ENCODE results near the gene LTF.
"Not testable (repeated sequence)": the region's sequence is repeated elsewhere in the genome, so short reads cannot be mapped to it uniquely, and the experiment has no call there.

Gene LTF

GRCh38 chr3:46495901-46496456 lies 31.3 kb upstream of the LTF start:
- H3K14ac ChIP-seq (ENCODE audit: low read length) = no peak overlapping the region
- no peak overlapping the region for H4K8ac ChIP-seq (ENCODE audit: low read depth, low read length)
- no peak overlapping the region for H2AFZ ChIP-seq (ENCODE audit: low read length)
- H3K27me3 ChIP-seq (ENCODE audit: control insufficient read depth in 3 of 3, insufficient read depth in 3 of 3, low read depth in 1 of 3, low read length in 3 of 3) = no peaks in the 10 kb centered on the region
- no peak overlapping the region for H3K23ac ChIP-seq (ENCODE audit: low read depth, low read length, poor library complexity)
- H2AK5ac ChIP-seq (ENCODE audit: low read depth, low read length) = no peak overlapping the region
- H2BK120ac ChIP-seq (ENCODE audit: low read depth, low read length) = no peak overlapping the region
- no CpG with 5 or more reads among the region's 5 CpGs for WGBS, 2 donors (ENCODE audit: extremely low coverage in 2 of 2, insufficient read length in 2 of 2, insufficient replicate concordance in 1 of 2)
- no peak overlapping the region for H3K9ac ChIP-seq (ENCODE audit: low read depth, low read length, poor library complexity)
- H3K18ac ChIP-seq (ENCODE audit: low read length) = no peak overlapping the region
- no peak overlapping the region for H2BK15ac ChIP-seq (ENCODE audit: low read length)
- DNase-seq (ENCODE audit: low spot score) = no peak
- H3K4me3 ChIP-seq (ENCODE audit: low read length in 2 of 2) = no peak overlapping the region
- no peak overlapping the region for H2BK12ac ChIP-seq (ENCODE audit: low read length)
- H2BK5ac ChIP-seq (ENCODE audit: low read length) = no peak overlapping the region
- H3K4me2 ChIP-seq (ENCODE audit: insufficient read depth, low read length, poor library complexity, severe bottlenecking) = no peak overlapping the region
- H3K4me1 ChIP-seq (ENCODE audit: control insufficient read depth in 2 of 2, insufficient read depth in 1 of 2, low read depth in 1 of 2, low read length in 2 of 2) = no peaks in the 10 kb centered on the region
- H3K36me3 ChIP-seq (replicated peaks in 1 of 2; ENCODE audit: control insufficient read depth in 2 of 2, insufficient read depth in 2 of 2, low read length in 2 of 2) = no peaks in the 10 kb centered on the region
- H3K4ac ChIP-seq (ENCODE audit: low read length) = no peak overlapping the region
- no peak overlapping the region for H3K27ac ChIP-seq (replicated peaks; ENCODE audit: low read length)
- no peaks in the 10 kb centered on the region for H3K9me3 ChIP-seq (replicated peaks in 1 of 2; ENCODE audit: control insufficient read depth in 2 of 2, insufficient read depth in 1 of 2, low read depth in 1 of 2, low read length in 2 of 2)
- H4K91ac ChIP-seq (ENCODE audit: low read depth, low read length, poor library complexity) = no peak overlapping the region
- H3K79me1 ChIP-seq (ENCODE audit: low read depth, low read length) = no peaks in the 10 kb centered on the region

GRCh38 chr3:46494491-46494890 lies 29.8 kb upstream of the LTF start:
- H3K14ac ChIP-seq (ENCODE audit: low read length); H3K36me3 ChIP-seq (replicated peaks in 1 of 2; ENCODE audit: control insufficient read depth in 2 of 2, insufficient read depth in 2 of 2, low read length in 2 of 2); H3K9ac ChIP-seq (ENCODE audit: low read depth, low read length, poor library complexity); H2BK120ac ChIP-seq (ENCODE audit: low read depth, low read length); H3K4me1 ChIP-seq (ENCODE audit: control insufficient read depth in 2 of 2, insufficient read depth in 1 of 2, low read depth in 1 of 2, low read length in 2 of 2); H3K18ac ChIP-seq (ENCODE audit: low read length); H2BK12ac ChIP-seq (ENCODE audit: low read length); H2BK15ac ChIP-seq (ENCODE audit: low read length); DNase-seq (ENCODE audit: low spot score); H3K23ac ChIP-seq (ENCODE audit: low read depth, low read length, poor library complexity); H3K27me3 ChIP-seq (ENCODE audit: control insufficient read depth in 3 of 3, insufficient read depth in 3 of 3, low read depth in 1 of 3, low read length in 3 of 3); H2AFZ ChIP-seq (ENCODE audit: low read length); H2AK5ac ChIP-seq (ENCODE audit: low read depth, low read length); H3K27ac ChIP-seq (replicated peaks; ENCODE audit: low read length); H4K8ac ChIP-seq (ENCODE audit: low read depth, low read length); H3K4me3 ChIP-seq (ENCODE audit: low read length in 2 of 2); H3K4ac ChIP-seq (ENCODE audit: low read length); H4K91ac ChIP-seq (ENCODE audit: low read depth, low read length, poor library complexity); H3K4me2 ChIP-seq (ENCODE audit: insufficient read depth, low read length, poor library complexity, severe bottlenecking); H2BK5ac ChIP-seq (ENCODE audit: low read length); H3K79me1 ChIP-seq (ENCODE audit: low read depth, low read length); H3K9me3 ChIP-seq (replicated peaks in 1 of 2; ENCODE audit: control insufficient read depth in 2 of 2, insufficient read depth in 1 of 2, low read depth in 1 of 2, low read length in 2 of 2): not testable (repeated sequence)
- no CpG with 5 or more reads among the region's 33 CpGs for WGBS, 2 donors (ENCODE audit: extremely low coverage in 2 of 2, insufficient read length in 2 of 2, insufficient replicate concordance in 1 of 2)

- Histone ChIP-seq H3K9ac (ENCODE audit: low read depth, low read length, poor library complexity) (no peak overlapping the region), H2AFZ (ENCODE audit: low read length) (no peak overlapping the region), H2BK12ac (ENCODE audit: low read length) (no peak overlapping the region), H3K79me1 (ENCODE audit: low read depth, low read length) (no peaks in the 10 kb centered on the region), H3K36me3 (replicated peaks in 1 of 2; ENCODE audit: control insufficient read depth in 2 of 2, insufficient read depth in 2 of 2, low read length in 2 of 2) (no peaks in the 10 kb centered on the region), H3K23ac (ENCODE audit: low read depth, low read length, poor library complexity) (no peak overlapping the region), H3K27me3 (ENCODE audit: control insufficient read depth in 3 of 3, insufficient read depth in 3 of 3, low read depth in 1 of 3, low read length in 3 of 3) (no peaks in the 10 kb centered on the region), H2BK5ac (ENCODE audit: low read length) (no peak overlapping the region), H3K4me3 (ENCODE audit: low read length in 2 of 2) (no peak overlapping the region), H3K14ac (ENCODE audit: low read length) (no peak overlapping the region), H2BK15ac (ENCODE audit: low read length) (no peak overlapping the region), H3K27ac (replicated peaks; ENCODE audit: low read length) (no peak overlapping the region), H3K9me3 (replicated peaks in 1 of 2; ENCODE audit: control insufficient read depth in 2 of 2, insufficient read depth in 1 of 2, low read depth in 1 of 2, low read length in 2 of 2) (no peaks in the 10 kb centered on the region), H3K4me1 (ENCODE audit: control insufficient read depth in 2 of 2, insufficient read depth in 1 of 2, low read depth in 1 of 2, low read length in 2 of 2) (peaks cover 0 to 2% of the 10 kb centered on the region in 2 donors), H2BK120ac (ENCODE audit: low read depth, low read length) (no peak overlapping the region), H4K8ac (ENCODE audit: low read depth, low read length) (no peak overlapping the region), H3K4ac (ENCODE audit: low read length) (no peak overlapping the region), H4K91ac (ENCODE audit: low read depth, low read length, poor library complexity) (no peak overlapping the region), H3K4me2 (ENCODE audit: insufficient read depth, low read length, poor library complexity, severe bottlenecking) (no peak overlapping the region), H2AK5ac (ENCODE audit: low read depth, low read length) (no peak overlapping the region), H3K18ac (ENCODE audit: low read length) (no peak overlapping the region)
- no CpG with 5 or more reads among the region's 6 CpGs for WGBS, 2 donors (ENCODE audit: extremely low coverage in 2 of 2, insufficient read length in 2 of 2, insufficient replicate concordance in 1 of 2)
- DNase-seq (ENCODE audit: low spot score) = no peak
Measured at GRCh38 chr3:46492890-46493547, 28.3 kb upstream of the LTF start.

- H2AK5ac ChIP-seq (ENCODE audit: low read depth, low read length) = no peak overlapping the region
- no peaks in the 10 kb centered on the region for H3K36me3 ChIP-seq (replicated peaks in 1 of 2; ENCODE audit: control insufficient read depth in 2 of 2, insufficient read depth in 2 of 2, low read length in 2 of 2)
- no peaks in the 10 kb centered on the region for H3K9me3 ChIP-seq (replicated peaks in 1 of 2; ENCODE audit: control insufficient read depth in 2 of 2, insufficient read depth in 1 of 2, low read depth in 1 of 2, low read length in 2 of 2)
- no peak overlapping the region for H2BK5ac ChIP-seq (ENCODE audit: low read length)
- H3K4me1 ChIP-seq (ENCODE audit: control insufficient read depth in 2 of 2, insufficient read depth in 1 of 2, low read depth in 1 of 2, low read length in 2 of 2) = peaks cover 0 to 2% of the 10 kb centered on the region in 2 donors
- H4K8ac ChIP-seq (ENCODE audit: low read depth, low read length) = no peak overlapping the region
- no peak overlapping the region for H3K18ac ChIP-seq (ENCODE audit: low read length)
- H3K9ac ChIP-seq (ENCODE audit: low read depth, low read length, poor library complexity) = no peak overlapping the region
- H3K23ac ChIP-seq (ENCODE audit: low read depth, low read length, poor library complexity) = no peak overlapping the region
- H2BK15ac ChIP-seq (ENCODE audit: low read length) = no peak overlapping the region
- H3K27me3 ChIP-seq (ENCODE audit: control insufficient read depth in 3 of 3, insufficient read depth in 3 of 3, low read depth in 1 of 3, low read length in 3 of 3) = no peaks in the 10 kb centered on the region
- no peak overlapping the region for H4K91ac ChIP-seq (ENCODE audit: low read depth, low read length, poor library complexity)
- no CpG with 5 or more reads among the region's 11 CpGs for WGBS, 2 donors (ENCODE audit: extremely low coverage in 2 of 2, insufficient read length in 2 of 2, insufficient replicate concordance in 1 of 2)
- no peak overlapping the region for H3K4me2 ChIP-seq (ENCODE audit: insufficient read depth, low read length, poor library complexity, severe bottlenecking)
- H2BK120ac ChIP-seq (ENCODE audit: low read depth, low read length) = no peak overlapping the region
- no peak overlapping the region for H3K4ac ChIP-seq (ENCODE audit: low read length)
- no peaks in the 10 kb centered on the region for H3K79me1 ChIP-seq (ENCODE audit: low read depth, low read length)
- H3K27ac ChIP-seq (replicated peaks; ENCODE audit: low read length) = no peak overlapping the region
- H3K14ac ChIP-seq (ENCODE audit: low read length) = no peak overlapping the region
- no peak overlapping the region for H3K4me3 ChIP-seq (ENCODE audit: low read length in 2 of 2)
- no peak for DNase-seq (ENCODE audit: low spot score)
- no peak overlapping the region for H2BK12ac ChIP-seq (ENCODE audit: low read length)
- H2AFZ ChIP-seq (ENCODE audit: low read length) = no peak overlapping the region
Measured at GRCh38 chr3:46491089-46492070, 26.7 kb upstream of the LTF start.

All from neuronal stem cell (in vitro differentiated cells).